ENCODE results near the gene C3orf20.

Gene C3orf20

DNA sequence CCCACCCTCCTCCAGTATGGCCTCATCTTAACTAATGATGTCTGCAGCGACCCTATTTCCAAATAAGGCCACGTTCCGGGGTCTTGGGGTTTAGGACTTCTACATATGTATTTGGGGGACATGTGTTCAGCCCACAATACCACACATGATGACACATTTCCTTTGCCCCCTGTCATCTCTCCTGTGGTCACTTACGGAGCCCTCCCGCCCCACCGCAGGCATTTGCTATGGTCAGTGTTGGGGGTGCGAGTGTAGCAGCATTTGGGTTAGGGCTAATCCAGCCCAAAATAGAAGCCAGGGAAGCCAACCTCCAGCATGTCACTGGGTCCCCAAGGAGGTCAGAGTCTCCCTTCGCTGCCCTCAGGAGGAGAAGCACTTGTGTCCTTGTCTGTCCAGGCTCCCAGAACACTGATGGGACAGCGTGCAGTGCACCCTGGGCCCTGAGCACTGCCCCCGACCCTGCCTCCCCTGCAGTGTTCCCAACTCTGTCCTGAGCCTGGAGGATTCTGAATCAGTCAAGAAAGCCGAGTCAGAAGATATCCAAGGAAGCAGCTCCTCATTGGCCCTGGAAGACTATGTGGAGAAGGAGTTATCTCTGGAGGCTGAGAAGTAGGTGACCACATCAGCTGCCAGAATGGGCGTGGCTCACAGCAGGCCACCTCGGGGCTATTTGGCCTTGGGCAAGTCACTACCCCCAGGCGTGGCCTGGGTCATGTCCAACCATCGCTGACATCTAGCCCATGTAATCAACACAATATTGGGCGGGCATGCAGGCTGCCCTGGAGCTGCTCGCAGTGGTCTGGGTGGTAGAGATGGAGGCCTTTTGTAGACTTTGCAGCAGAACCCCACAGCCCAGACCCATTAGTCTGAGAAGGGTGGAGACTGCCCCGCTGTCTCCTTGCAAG is 96.9 kb downstream of the C3orf20 start:
- TF ChIP-seq, protein P1, sequence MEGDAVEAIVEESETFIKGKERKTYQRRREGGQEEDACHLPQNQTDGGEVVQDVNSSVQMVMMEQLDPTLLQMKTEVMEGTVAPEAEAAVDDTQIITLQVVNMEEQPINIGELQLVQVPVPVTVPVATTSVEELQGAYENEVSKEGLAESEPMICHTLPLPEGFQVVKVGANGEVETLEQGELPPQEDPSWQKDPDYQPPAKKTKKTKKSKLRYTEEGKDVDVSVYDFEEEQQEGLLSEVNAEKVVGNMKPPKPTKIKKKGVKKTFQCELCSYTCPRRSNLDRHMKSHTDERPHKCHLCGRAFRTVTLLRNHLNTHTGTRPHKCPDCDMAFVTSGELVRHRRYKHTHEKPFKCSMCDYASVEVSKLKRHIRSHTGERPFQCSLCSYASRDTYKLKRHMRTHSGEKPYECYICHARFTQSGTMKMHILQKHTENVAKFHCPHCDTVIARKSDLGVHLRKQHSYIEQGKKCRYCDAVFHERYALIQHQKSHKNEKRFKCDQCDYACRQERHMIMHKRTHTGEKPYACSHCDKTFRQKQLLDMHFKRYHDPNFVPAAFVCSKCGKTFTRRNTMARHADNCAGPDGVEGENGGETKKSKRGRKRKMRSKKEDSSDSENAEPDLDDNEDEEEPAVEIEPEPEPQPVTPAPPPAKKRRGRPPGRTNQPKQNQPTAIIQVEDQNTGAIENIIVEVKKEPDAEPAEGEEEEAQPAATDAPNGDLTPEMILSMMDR (IDR thresholded peaks at IDR 0.05) = no peak
- H3K27ac ChIP-seq = no peak overlapping the region
- no peaks in the 10 kb centered on the region for H3K36me3 ChIP-seq
- H3K4me3 ChIP-seq (ENCODE audit: low read depth in 1 of 2, low read length in 1 of 2) = no peak overlapping the region
- H3K27me3 ChIP-seq = no peaks in the 10 kb centered on the region
- H3K9me3 ChIP-seq = no peaks in the 10 kb centered on the region
- peaks cover 0 to 3% of the 10 kb centered on the region in 2 experiments for H3K4me1 ChIP-seq (ENCODE audit: control insufficient read depth in 1 of 2, insufficient read depth in 1 of 2, low read depth in 1 of 2, low read length in 1 of 2)

DNA sequence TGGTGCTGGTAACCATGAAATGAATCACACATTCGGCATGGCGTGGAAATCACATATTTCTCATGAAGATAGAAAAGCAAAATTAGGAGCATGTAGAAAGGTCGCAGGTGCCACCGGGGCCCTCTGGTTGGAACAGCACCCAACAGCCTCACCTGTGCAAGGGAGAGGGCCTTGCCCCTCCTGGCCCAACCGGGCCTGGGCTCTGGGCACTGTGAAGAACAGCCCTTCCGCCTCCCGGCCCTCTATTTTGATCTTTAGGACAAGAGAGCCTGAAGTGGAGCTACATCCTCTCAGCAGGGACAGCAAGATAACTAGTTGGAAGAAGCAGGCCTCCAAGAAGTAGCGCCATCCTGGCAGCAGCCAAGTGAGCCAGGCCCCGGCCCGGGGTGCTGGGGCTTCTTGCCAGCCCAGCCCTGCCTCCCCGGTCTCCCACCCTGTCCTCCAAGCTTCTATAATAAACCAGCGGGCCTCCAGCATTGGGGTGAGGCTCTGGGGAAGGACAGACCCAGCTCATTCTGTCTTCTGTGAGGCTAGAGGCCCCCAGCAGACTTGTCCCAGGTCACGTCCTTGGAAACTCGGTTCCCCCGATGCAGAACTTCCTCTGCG is 97.7 kb downstream of the C3orf20 start:
- H3K4me1 ChIP-seq (ENCODE audit: control insufficient read depth in 1 of 2, insufficient read depth in 1 of 2, low read depth in 1 of 2, low read length in 1 of 2) = peaks cover 0 to 3% of the 10 kb centered on the region in 2 experiments
- H3K36me3 ChIP-seq = no peaks in the 10 kb centered on the region
- H3K9me3 ChIP-seq = no peaks in the 10 kb centered on the region
- TF ChIP-seq, protein P1 (IDR thresholded peaks at IDR 0.05) = no peak
- H3K4me3 ChIP-seq (ENCODE audit: low read depth in 1 of 2, low read length in 1 of 2) = no peak overlapping the region
- no peak overlapping the region for H3K27ac ChIP-seq
- no peaks in the 10 kb centered on the region for H3K27me3 ChIP-seq

DNA sequence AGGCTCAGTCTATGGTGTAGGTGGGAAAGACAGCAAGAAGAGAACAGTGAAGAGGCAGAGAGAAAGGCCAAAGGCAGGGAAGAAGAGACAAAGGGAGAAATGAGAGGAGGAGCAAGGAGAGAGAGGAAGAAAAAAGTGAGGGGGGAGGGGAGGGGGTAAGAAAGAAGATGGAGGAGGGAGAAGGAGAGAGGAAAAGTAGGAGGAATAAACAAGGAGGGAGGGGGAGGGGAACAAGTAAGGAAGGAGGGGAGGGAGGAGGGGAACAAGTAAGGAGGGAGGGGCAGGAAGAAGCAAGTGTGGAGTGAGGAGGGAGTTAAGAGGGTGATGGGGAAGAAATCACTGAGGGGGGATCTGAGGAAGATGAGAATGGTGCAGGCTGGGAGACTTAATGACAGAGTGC is 98.3 kb downstream of the C3orf20 start:
- no peaks in the 10 kb centered on the region for H3K36me3 ChIP-seq
- TF ChIP-seq, protein P1 (IDR thresholded peaks at IDR 0.05) = no peak
- no peaks in the 10 kb centered on the region for H3K9me3 ChIP-seq
- H3K4me1 ChIP-seq (ENCODE audit: control insufficient read depth in 1 of 2, insufficient read depth in 1 of 2, low read depth in 1 of 2, low read length in 1 of 2) = peaks cover 0 to 3% of the 10 kb centered on the region in 2 experiments
- no peak overlapping the region for H3K27ac ChIP-seq
- H3K27me3 ChIP-seq = no peaks in the 10 kb centered on the region
- no peak overlapping the region for H3K4me3 ChIP-seq (ENCODE audit: low read depth in 1 of 2, low read length in 1 of 2)

DNA sequence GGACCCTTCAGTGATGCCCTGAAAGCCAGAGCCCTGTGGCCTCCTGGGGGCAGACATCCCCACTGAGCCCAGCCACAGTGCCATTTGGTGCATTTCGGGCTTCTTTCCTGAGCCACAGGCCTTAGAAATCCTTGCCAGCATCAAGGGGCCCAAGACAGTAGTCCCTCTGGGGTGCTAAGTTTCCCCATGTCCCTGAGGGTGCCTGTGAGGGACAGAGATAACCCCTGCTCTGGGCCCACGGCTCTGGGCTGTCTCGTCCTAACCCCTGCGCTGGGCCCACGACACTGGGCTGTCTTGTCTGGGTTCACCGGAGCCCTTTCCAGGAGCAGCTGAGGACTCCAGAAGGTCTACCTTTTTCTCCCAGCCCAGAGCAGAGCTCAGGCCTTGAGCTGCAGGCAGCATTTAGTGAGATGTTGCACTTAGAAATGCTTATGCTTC is 98.8 kb downstream of the C3orf20 start:
- Histone ChIP-seq H3K4me1 (ENCODE audit: control insufficient read depth in 1 of 2, insufficient read depth in 1 of 2, low read depth in 1 of 2, low read length in 1 of 2) (peaks cover 0 to 3% of the 10 kb centered on the region in 2 experiments), H3K36me3 (no peaks in the 10 kb centered on the region), H3K27ac (no peak overlapping the region), H3K27me3 (no peaks in the 10 kb centered on the region), H3K9me3 (no peaks in the 10 kb centered on the region), H3K4me3 (ENCODE audit: low read depth in 1 of 2, low read length in 1 of 2) (no peak overlapping the region)
- TF ChIP-seq, protein P1 (IDR thresholded peaks at IDR 0.05) = no peak

DNA sequence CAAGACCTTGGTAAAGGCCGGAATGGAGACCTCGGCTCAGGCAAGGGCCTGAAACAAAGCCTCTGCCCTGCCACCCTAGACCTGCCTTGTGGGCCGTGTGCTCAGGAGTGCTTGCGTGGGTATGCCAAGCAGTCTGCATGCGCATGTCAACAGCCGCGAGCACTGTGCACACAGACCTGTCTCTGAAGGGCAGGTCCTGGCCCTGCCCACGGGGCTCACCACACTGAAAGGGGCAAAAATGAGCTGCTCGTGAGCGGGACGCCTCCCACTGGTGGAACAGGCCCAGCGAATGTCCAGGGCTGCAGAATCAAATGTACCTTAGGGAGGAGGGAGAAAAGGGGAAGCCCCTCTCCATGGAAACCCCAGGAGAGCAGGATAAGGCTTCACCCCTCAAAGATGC is 99.5 kb downstream of the C3orf20 start:
- no peaks in the 10 kb centered on the region for H3K27me3 ChIP-seq
- H3K4me3 ChIP-seq (ENCODE audit: low read depth in 1 of 2, low read length in 1 of 2) = no peak overlapping the region
- no peaks in the 10 kb centered on the region for H3K36me3 ChIP-seq
- H3K9me3 ChIP-seq = no peaks in the 10 kb centered on the region
- TF ChIP-seq, protein P1 (IDR thresholded peaks at IDR 0.05) = no peak
- H3K27ac ChIP-seq = no peak overlapping the region
- H3K4me1 ChIP-seq (ENCODE audit: control insufficient read depth in 1 of 2, insufficient read depth in 1 of 2, low read depth in 1 of 2, low read length in 1 of 2) = peaks cover 0 to 3% of the 10 kb centered on the region in 2 experiments
